GM18498 (cell line): Measurements from ENCODE around the gene PLA2G4B.

ENCODE experiments used
- ATAC-seq: cut with Tn5 transposase; IDR thresholded peaks from one replicate; pipeline ENCODE4 v1.9.1; 2021; ENCODE audit warnings: mild to moderate bottlenecking, moderate library complexity; ENCODE audit not compliant: unreplicated experiment

PLA2G4B gene

DNA sequence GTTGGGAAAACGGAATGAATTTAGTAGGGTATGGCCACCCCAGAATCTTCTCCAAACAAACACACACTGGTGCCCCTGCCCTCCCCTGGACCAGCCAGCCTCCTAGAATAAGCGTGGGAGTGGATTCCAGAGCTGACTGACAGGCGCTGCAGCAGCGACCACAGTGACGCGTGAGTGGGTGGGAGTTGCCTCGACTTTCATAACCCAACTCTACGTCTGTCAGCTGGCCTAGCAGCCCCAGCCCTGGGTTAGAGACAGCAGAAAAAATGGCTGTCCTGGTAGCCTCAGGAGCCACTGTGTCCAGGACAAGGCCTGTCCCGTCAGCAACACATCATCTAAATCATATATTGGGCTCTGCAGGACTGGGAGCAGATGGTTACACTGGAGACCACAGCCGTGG lies 10.0 kb downstream of the PLA2G4B start:
- ATAC-seq = no peak

DNA sequence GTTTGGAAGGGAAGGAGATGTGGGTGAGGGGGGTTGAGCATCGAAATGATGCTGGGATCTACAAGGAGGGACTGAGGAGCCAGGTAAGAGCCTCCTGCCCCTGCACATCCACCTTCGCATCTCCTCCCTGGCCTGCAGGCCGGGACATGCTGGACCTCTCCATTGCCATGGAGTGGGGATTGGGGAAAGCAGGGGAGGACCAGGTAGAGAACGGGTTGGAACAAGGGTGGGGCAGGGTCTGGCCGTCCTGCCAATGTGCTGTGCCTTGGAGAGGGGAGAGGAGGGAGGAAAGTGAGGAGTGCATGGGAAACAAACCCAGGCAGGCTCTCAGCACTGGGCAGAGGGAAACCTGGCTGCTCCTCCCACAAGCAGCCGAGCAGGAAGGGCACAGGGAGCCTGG lies 10.6 kb downstream of the PLA2G4B start:
- no peak for ATAC-seq

- no peak for ATAC-seq
Observed at GRCh38 chr15:41849861-41850260, 11.2 kb downstream of the PLA2G4B start.

DNA sequence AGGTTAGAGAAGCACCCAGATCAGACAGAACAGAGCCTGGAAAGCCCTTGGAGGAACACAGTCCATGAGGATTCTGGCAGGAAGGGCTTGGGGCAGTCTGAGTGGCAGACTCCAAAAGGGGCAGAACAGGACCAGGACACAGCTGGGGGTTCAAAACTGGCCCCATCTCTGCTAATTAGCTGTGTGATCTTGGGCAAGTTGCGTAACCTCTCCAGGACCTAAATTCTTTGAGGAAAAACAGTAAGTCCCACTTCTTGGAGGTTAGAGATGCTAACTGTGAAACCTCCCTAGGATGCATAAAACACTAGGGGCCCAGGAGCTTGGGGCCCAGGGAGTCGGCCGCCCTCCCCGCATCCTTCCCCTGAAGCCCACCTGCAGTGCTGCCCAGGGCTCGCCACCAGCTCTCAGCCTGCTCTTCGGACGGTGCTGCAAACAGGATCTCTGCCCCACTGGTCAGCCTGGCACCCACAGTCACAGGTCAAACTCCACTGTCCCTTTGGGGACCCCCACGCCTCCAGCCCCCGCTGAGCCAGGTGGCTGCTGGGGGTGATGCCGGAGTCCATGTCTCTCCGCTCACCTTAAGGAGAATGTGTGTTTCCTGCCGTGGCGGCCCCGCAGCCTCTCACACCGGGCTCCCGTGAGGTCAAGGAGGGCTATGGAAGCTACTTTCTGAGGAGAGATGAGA lies 12.0 kb downstream of the PLA2G4B start:
- ATAC-seq = no peak

DNA sequence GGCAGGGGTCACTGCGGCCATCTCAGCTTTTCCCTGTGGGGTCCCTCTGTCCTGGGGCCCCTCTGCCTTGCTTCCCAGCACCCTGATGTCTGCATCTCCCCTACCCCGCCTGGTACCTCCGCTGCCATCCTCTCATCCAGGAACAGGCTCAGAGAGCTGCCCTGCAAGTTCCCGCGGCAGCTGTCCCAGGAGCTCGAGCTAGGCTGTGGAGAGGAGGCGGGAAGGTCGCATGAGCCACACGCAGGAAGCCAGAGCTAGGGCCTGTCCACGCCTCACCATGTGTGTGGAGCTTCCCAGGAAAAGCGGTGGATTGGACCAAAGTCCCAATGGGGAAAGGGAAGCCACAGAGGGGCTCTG lies 12.5 kb downstream of the PLA2G4B start:
- ATAC-seq = no peak

GRCh38 chr15:41851755-41852370 lies 13.2 kb downstream of the PLA2G4B start:
- ATAC-seq = no peak

DNA sequence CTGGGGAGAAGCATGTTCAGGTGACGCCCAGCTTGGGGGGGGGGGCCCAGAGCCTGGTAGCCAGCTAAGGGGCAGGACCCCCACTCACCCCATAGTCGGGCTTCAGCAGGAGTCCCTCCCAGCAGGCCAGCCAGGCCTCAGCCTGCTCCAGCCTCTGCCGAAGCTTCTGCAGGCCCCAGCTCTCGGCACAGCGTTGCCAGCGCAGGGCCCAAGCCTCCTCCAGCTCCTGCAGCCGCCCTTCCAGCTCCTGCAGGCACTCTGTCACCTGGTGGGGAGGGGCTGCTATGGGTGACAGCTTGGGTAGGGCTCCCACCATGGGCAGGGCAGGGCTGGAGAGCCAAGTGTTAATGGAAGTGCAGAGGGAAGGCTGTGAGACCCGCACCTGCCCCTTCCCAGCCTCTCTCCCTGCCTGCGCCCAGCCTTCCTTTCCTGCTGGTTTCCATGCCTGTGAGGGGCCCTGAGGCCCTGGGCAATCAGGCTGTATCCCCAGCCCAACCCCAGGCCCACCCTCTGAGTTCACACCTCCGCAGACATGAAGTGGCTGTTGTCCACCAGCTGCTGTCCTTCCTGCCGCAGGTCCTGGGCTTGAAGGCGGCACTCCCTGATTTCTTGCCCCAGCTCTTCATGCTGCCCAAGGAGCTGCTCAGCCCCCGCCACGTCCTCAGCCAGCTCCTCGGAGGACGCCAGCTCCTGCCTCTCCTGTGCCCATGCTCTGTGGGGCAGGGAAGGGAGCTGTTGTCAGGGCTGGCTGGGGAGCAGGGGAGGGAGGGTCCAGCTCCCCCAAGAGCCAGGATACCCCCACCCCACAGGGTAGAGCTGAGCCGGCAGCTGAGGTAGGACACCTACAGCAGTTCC lies 14.3 kb downstream of the PLA2G4B start:
- no peak for ATAC-seq

DNA sequence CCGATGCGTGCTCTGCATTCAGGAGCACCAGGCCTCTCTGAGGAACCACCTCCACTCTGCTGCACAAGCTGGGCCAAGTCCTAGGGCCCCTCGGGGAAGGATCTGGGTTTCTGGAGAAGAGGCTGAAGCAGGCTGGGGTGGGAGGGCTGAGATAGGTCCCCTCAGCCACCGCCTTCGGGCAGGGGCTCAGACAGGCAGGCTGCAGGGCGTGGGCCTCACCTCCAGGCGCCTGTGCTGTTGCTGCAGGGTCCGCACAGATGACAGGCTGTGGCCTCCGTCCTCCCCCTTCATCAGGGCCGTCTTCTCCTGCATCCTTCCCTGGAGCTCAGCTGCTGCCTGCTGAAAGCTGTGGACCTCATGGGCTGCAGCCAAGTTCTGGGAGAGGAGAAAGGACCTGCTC lies 15.2 kb downstream of the PLA2G4B start:
- no peak for ATAC-seq

- no peak for ATAC-seq
Observed at GRCh38 chr15:41854443-41854842, 15.8 kb downstream of the PLA2G4B start.

- ATAC-seq = no peak
Observed at GRCh38 chr15:41855261-41855961, 16.8 kb downstream of the PLA2G4B start.

- no peak for ATAC-seq
Observed at GRCh38 chr15:41856262-41856661, 17.6 kb downstream of the PLA2G4B start.

DNA sequence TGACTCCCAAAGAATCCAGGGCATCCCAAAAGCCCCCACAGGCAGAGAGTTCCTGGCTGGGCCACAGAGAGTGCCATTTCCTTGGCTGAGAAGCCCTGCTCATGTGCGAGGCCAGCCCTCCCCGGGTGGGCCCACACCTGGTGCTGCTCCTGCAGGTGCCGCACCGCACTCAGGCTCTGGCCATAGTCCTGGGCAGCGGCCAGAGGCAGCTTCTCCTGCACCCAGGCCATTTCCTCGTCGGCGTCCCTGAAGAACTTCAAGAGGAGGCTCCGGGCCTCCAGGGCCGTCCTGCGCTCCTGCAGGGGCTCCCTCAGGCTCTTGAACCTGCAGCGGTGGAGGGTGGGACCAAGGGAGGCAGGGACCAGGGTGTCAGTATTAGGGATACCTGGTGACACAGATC lies 18.1 kb downstream of the PLA2G4B start:
- no peak for ATAC-seq

DNA sequence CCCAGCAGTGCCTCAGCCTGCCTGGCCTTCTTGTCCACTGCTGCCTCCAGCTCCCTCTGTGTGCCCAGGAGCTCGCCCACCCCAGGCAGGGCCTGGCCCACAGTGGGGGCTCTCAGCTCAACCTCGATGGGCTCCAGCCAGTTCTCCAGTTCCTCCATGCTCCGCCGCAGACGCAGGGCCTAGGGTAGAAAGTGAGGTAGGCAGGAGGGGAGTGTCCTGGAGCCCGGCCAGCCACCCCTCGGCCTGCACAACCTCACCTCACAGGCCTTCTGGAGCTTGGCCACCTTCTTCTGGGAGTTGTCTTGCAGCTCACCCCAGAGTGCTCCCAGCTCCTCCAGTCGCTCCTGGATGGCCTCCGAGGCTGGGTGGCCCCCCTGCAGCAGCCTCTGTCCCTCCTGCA lies 18.7 kb downstream of the PLA2G4B start:
- ATAC-seq = no peak

DNA sequence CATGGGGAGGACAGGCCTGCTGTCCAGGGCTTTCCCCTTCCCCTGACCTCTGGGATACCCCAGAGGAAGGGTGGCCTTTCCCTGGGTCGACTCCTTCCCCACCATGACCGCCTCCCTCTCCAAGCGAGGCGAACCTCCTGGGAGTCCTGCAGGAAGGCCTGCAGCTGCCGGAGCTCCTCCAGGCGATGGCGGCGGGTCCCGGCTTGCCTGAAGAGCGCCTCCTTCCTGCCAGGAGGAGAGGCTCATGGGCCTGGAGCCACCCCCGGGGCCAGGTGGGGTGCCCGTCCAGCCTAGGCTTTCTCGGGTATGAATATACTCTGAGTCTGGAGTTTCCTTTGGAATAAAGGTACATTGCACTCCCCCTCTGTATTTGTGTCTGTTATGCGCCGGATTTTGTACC lies 20.1 kb downstream of the PLA2G4B start:
- ATAC-seq = no peak

DNA sequence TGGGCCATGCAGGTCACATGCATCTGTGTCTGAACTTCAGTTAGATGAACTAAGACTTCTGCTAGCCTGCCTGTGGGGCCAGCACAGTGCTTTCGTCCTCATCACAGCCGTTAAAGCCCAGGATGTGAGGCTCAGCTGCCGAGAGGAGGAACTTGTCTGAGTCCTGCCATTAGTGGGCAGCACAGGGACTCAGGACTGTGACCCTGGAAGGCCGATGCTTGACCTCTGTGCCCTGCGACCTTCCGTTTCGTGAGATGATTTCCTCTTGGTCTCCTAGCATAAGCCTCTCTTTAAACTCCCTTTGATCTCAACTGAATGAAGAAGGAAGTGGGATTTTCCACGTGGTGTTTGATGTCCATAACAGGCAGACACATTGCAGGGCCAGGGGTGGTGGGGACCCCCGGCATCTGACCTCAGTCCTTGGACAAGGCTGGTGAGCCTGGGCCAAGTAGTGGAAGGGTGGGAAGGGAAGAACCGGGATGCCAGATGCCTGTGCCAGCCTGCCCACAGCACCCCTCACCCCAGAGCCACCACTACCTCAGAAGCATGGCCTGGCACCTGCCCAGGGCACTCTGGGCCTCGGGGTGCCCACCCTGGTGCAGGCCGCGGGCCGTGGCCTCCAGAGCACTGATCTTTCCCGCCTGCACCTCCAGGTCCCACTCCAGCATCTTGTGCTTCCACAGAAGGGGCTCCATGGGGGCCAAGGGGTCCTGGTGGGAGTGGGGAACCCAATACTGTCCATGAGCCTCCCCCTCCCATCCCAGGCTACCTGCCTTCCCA lies 21.6 kb downstream of the PLA2G4B start:
- no peak for ATAC-seq

GRCh38 chr15:41861736-41862356 lies 23.2 kb downstream of the PLA2G4B start:
- no peak for ATAC-seq

- no peak for ATAC-seq
Observed at GRCh38 chr15:41862515-41863116, 24.0 kb downstream of the PLA2G4B start.

DNA sequence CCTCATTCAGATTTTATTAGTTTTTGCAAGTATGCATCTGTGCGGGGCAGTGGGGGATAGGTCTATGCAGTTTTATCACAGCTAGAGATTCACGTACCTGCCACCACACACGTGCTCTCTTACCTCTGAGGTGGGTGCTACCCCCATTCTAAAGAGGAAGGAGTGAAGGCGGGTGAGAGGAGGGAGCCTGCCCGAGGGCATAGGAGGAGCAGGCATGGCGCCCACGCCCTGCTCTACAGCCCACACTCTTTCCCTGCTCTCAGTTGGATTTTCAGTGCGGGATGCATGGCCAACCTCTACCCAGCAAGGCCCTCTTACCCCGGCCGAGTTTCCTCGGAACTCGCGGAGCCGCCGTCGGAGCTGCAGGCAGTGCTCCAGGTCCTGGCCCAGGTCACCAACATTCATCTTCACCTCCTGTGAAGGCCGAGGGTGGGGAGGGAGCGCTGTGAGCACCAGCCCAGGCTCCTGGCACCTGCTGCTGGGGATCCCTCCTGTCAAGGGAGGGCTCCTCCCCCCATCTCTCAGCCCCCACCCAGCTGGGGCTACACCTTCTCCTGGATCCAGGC lies 26.9 kb downstream of the PLA2G4B start:
- ATAC-seq = no peak

GRCh38 chr15:41866263-41866703 lies 27.6 kb downstream of the PLA2G4B start:
- ATAC-seq = no peak
